HCT116 (cell line): ENCODE results near the gene NFIB. TPM values are rescaled to one million over a fixed set of nuclear protein-coding genes. Genes with fewer than 3 reads are reported as not detected.

Source experiments
- ATAC-seq: fragments of 200-7000 bp; cut with Tn5 transposase; 2 replicates; pipeline ENCODE4 v1.9.1; 2020; ENCODE audit warnings: mild to moderate bottlenecking, moderate library complexity
- BruUV-seq: library from RNA; stranded (reverse); fragments of 400-500 nt; replicated peaks from 2 replicates; lab custom pipeline; 2021; lab: Mats Ljungman, UMichigan
- CTCF ChIA-PET: fragments of 300-600 bp; sonication (Branson Sonifier 250); formaldehyde crosslinking; loops from one replicate; lab custom pipeline; 2021; ENCODE audit warnings: antibody characterized with exemption; lab: Charles Lee
- POLR2A ChIA-PET: fragments of 300-600, 350-600 bp; sonication (Branson Sonifier 250); formaldehyde crosslinking; loops from one replicate; lab custom pipeline; 2021; ENCODE audit warnings: antibody characterized with exemption; lab: Charles Lee
- RAD21 ChIA-PET, 2 experiments: fragments of 300-600 bp; sonication (Branson Sonifier 250); formaldehyde crosslinking; loops; one replicate each; lab custom pipeline; 2023; ENCODE audit warnings: low total read pairs in 2 of 2; ENCODE audit not compliant: uncharacterized antibody in 2 of 2, unreplicated experiment in 2 of 2, low non-redundant PET in 1 of 2; lab: Charles Lee
- DNase-seq: peaks from one replicate; pipeline ENCODE4 v3.0.0-alpha.2; 2010; ENCODE audit warnings: low read depth, low spot score
- H2AFZ ChIP-seq: fragments of 200-600 bp; shearing (Covaris generic), sonication (generic); 2 replicates; pipeline ENCODE4 v1.6.1; 2017; ENCODE audit warnings: low read depth, mixed run types, mixed read lengths, antibody characterized with exemption, low read length; ENCODE audit not compliant: poor library complexity, severe bottlenecking
- H3K27ac ChIP-seq: 2 replicates; pipeline ENCODE4 v1.5.1; 2012; ENCODE audit warnings: low read depth, low read length
- H3K27me3 ChIP-seq: fragments of 200-600 bp; sonication (generic); 2 replicates; pipeline ENCODE4 v1.6.1; 2016; ENCODE audit warnings: mixed run types, low read length, mixed read lengths; ENCODE audit not compliant: insufficient read depth
- H3K36me3 ChIP-seq, 2 experiments: fragments of 200-500 bp in 1 of 2; fragments of 200-600 bp in 1 of 2; sonication (Bioruptor generic) in 1 of 2; sonication (generic) in 1 of 2; 2 replicates each; pipeline versions ENCODE4 v1.5.1 to v1.6.1; 2014 to 2016; ENCODE audit warnings: low read length in 2 of 2, inconsistent platforms in 1 of 2, mixed read lengths in 1 of 2, mixed run types in 1 of 2; ENCODE audit not compliant: insufficient read depth in 2 of 2, control insufficient read depth in 1 of 2
- H3K4me1 ChIP-seq, 2 experiments: fragments of 200-600 bp in 1 of 2; sonication (generic) in 1 of 2; 2 replicates each; pipeline versions ENCODE4 v1.5.1 to v1.6.1; 2012 to 2017; ENCODE audit warnings: low read length in 2 of 2, inconsistent platforms in 1 of 2, mild to moderate bottlenecking in 1 of 2, mixed read lengths in 1 of 2, mixed run types in 1 of 2, moderate library complexity in 1 of 2; ENCODE audit not compliant: insufficient read depth in 2 of 2, control insufficient read depth in 1 of 2
- H3K4me2 ChIP-seq: fragments of 200-600 bp; sonication (generic); 2 replicates; pipeline ENCODE4 v1.6.1; 2017; ENCODE audit warnings: mixed run types, low read length, mixed read lengths
- H3K4me3 ChIP-seq, 2 experiments: fragments of 200-600 bp in 1 of 2; sonication (generic) in 1 of 2; replicated peaks in 1 of 2; 2 replicates each; pipeline ENCODE4 v1.5.1; 2011 to 2016; ENCODE audit warnings: low read length in 2 of 2, control low read depth in 1 of 2, low read depth in 1 of 2, mild to moderate bottlenecking in 1 of 2, mixed read lengths in 1 of 2, mixed run types in 1 of 2
- H3K79me2 ChIP-seq: fragments of 200-600 bp; sonication (generic); 2 replicates; pipeline ENCODE4 v1.6.1; 2017; ENCODE audit warnings: mild to moderate bottlenecking, mixed run types, low read length, moderate library complexity, mixed read lengths; ENCODE audit not compliant: insufficient read depth
- H3K9ac ChIP-seq: fragments of 200-600 bp; sonication (generic); 2 replicates; pipeline ENCODE4 v1.6.1; 2016; ENCODE audit warnings: low read length, mixed read lengths
- H3K9me2 ChIP-seq: fragments of 200-600 bp; sonication (generic), shearing (Covaris generic); 2 replicates; pipeline ENCODE4 v1.6.1; 2017; ENCODE audit warnings: mixed run types, mild to moderate bottlenecking, moderate library complexity; ENCODE audit not compliant: insufficient read depth
- H3K9me3 ChIP-seq, 2 experiments: fragments of 200-500 bp in 1 of 2; fragments of 200-600 bp in 1 of 2; sonication (Bioruptor generic) in 1 of 2; sonication (generic) in 1 of 2; 2 replicates each; pipeline ENCODE4 v1.6.1; 2014 to 2017; ENCODE audit warnings: low read length in 2 of 2, mixed read lengths in 2 of 2, inconsistent platforms in 1 of 2, low read depth in 1 of 2, mild to moderate bottlenecking in 1 of 2, mixed run types in 1 of 2, moderate library complexity in 1 of 2; ENCODE audit not compliant: control insufficient read depth in 1 of 2, insufficient read depth in 1 of 2
- H4K20me1 ChIP-seq: fragments of 200-600 bp; sonication (generic), shearing (Covaris generic); 2 replicates; pipeline ENCODE4 v1.6.1; 2017; ENCODE audit warnings: mixed run types, mild to moderate bottlenecking, moderate library complexity; ENCODE audit not compliant: insufficient read depth
- EGR1 ChIP-seq: IDR thresholded peaks from 2 replicates; pipeline ENCODE4 v1.6.1; 2012; ENCODE audit warnings: low read depth
- EZH2phosphoT487 ChIP-seq: fragments of 200-600 bp; IDR thresholded peaks from 2 replicates; pipeline ENCODE4 v1.6.1; 2018; ENCODE audit warnings: antibody characterized with exemption, borderline replicate concordance
- JUND ChIP-seq: IDR thresholded peaks from 2 replicates; pipeline ENCODE4 v1.6.1; 2012
- POLR2AphosphoS5 ChIP-seq: IDR thresholded peaks from 2 replicates; pipeline ENCODE4 v1.6.1; 2011; ENCODE audit warnings: mild to moderate bottlenecking, low read depth, low read length, moderate library complexity
- RAD21 ChIP-seq: IDR thresholded peaks from 2 replicates; pipeline ENCODE4 v1.6.1; 2012; ENCODE audit warnings: low read depth, mild to moderate bottlenecking
- TCF7L2 ChIP-seq: IDR thresholded peaks from 2 replicates; pipeline ENCODE4 v1.7.0; 2011; ENCODE audit warnings: borderline replicate concordance, inconsistent platforms; ENCODE audit not compliant: insufficient read depth, insufficient read length; ENCODE audit errors: extremely low read depth
- YY1 ChIP-seq: IDR thresholded peaks from 2 replicates; pipeline ENCODE4 v1.6.1; 2011; ENCODE audit warnings: low read length, low read depth, moderate library complexity, mild to moderate bottlenecking; ENCODE audit not compliant: insufficient replicate concordance; ENCODE audit errors: extremely low read depth
- ZBTB33 ChIP-seq: IDR thresholded peaks from 2 replicates; pipeline ENCODE4 v1.6.1; 2011; ENCODE audit warnings: mild to moderate bottlenecking, low read length, moderate library complexity; ENCODE audit not compliant: insufficient replicate concordance; ENCODE audit errors: extremely low read depth
- ZFX ChIP-seq: fragments of 450-650 bp; IDR thresholded peaks from 2 replicates; pipeline ENCODE4 v1.6.1; 2017
- ZNF274 ChIP-seq: fragments of 200-500 bp; sonication (Bioruptor generic); IDR thresholded peaks from 2 replicates; pipeline ENCODE4 v1.6.1; 2014; ENCODE audit warnings: mild to moderate bottlenecking, low read depth, low read length, inconsistent platforms
- intact Hi-C: fragments of 100-400 bp; cut with micrococcal nuclease; formaldehyde crosslinking; loops from 2 replicates; pipeline ENCODE4 v1.10.0; 2022
- total RNA-seq: library from RNA; stranded (reverse); gene quantifications from one replicate; pipeline ENCODE4 v1.2.1, GENCODE V29; 2021; ENCODE audit not compliant: unreplicated experiment

Gene NFIB
- total RNA-seq, 1 experiment from 2014 or later = 6.6 TPM

- Histone ChIP-seq H3K4me3 (no peak overlapping the region), H3K27ac (no peak overlapping the region), H4K20me1 (no peaks in the 10 kb centered on the region), H2AFZ (no peak overlapping the region), H3K27me3 (no peaks in the 10 kb centered on the region), H3K9me2 (no peaks in the 10 kb centered on the region), H3K9me3 (no peaks in the 10 kb centered on the region), H3K4me1 (no peaks in the 10 kb centered on the region), H3K4me2 (no peak overlapping the region), H3K9ac (no peak overlapping the region), H3K79me2 (no peaks in the 10 kb centered on the region), H3K36me3 (no peaks in the 10 kb centered on the region)
- ChIA-PET RAD21 (no interaction called here), POLR2A (no interaction called here), CTCF (no interaction called here)
- BruUV-seq = no TSS peak
- intact Hi-C loops = no loop called here
- TF ChIP-seq ZBTB33 (no peak), POLR2AphosphoS5 (no peak), TCF7L2 (no peak), JUND (no peak)
- DNase-seq (no peak), ATAC-seq (no peak)
These were observed 186.3 kb downstream of the NFIB start for GRCh38 chr9:14127656-14128055.

DNA sequence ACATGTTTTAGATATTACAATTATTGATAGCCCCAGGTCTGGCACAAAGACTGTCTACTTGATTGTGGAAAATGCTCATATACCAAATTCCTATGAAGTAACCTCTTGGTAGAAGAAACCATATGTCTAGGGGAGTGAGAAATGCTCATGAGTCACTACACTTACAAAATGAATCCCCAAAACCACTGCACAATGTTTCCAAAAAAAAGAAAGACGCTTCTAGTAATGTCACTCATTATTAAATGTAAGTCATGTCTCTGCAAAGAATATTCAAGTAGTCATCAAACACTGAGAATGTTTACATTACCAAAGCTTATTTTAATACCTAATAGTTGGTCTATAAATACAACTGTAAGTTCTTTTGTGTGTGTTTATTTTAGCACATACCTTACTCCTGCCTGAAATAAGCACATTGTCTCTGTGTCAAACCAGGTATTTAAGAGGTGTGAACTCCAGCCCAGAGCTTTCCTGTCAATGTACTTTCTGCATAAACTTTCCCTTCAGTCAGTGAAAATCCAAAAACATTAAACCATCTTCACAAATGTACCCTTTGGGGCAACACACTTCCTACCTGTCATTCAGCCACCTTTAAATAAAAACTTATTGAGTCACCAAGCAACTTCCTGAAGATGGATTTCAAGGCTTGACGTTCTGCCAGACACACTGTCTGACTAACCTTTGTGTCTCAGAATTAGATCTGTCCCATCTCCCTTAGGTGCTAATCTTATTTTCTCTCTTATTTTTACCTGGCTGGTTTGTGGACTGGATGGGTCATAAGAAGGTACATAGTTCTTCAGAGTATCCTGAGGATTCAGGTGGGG, 194.0 kb downstream of the NFIB start:
- RAD21 ChIA-PET = no interaction called here
- no TSS peak for BruUV-seq
- POLR2A ChIA-PET = no interaction called here
- CTCF ChIA-PET = interaction anchor here (0.7 kb wide), 1 partner anchor 10 kb away, joined by 3 read pairs; no protein-coding TSS in a partner anchor
- H3K4me1 ChIP-seq = no peaks in the 10 kb centered on the region
- ATAC-seq (no peak), DNase-seq (no peak)
- intact Hi-C loops = no loop called here
- H3K27me3 ChIP-seq = no peaks in the 10 kb centered on the region
- no peak for TF ChIP-seq ZNF274
- no peak for TF ChIP-seq YY1
- TF ChIP-seq RAD21 = no peak
- no peak for TF ChIP-seq EGR1
- TF ChIP-seq EZH2phosphoT487 = no peak
- TF ChIP-seq ZFX = no peak
- H3K9me3 ChIP-seq = no peaks in the 10 kb centered on the region
- H3K27ac ChIP-seq = no peak overlapping the region
- no peaks in the 10 kb centered on the region for H4K20me1 ChIP-seq
- no peak overlapping the region for H3K4me2 ChIP-seq
- H3K79me2 ChIP-seq = no peaks in the 10 kb centered on the region
- H3K9ac ChIP-seq = no peak overlapping the region
- H3K9me2 ChIP-seq = no peaks in the 10 kb centered on the region
- no peak overlapping the region for H2AFZ ChIP-seq
- H3K4me3 ChIP-seq = no peak overlapping the region
- no peaks in the 10 kb centered on the region for H3K36me3 ChIP-seq
